Bone marrow (tissue), 2 donors: Measurements from ENCODE around the gene CCN5.
"Not testable (repeated sequence)": the region's sequence is repeated elsewhere in the genome, so short reads cannot be mapped to it uniquely, and the experiment has no call there.

Experiments
- DNase-seq, 2 donors: peaks; one replicate each; lab custom pipeline; 2025; lab: John Stamatoyannopoulos, UW

Gene CCN5

DNA sequence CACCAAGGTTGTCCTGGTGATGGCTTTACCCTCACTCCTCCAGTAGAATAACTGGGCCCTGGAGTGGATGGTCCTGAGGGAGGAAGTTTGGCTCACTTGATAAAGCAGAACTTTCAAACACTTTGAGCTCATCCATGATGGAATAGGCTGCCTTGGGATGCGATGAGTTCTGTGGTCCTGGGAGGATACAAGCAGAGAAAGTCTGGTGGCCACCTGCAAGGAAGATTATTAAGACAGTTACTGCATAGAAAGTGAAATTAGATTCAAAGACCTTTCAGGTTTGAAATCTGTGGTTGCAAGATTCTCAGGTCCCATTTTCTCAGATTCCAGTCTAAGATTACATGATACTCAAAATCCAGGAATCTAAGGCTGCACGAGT, 19.9 kb upstream of the CCN5 start:
- DNase-seq: no peak

DNA sequence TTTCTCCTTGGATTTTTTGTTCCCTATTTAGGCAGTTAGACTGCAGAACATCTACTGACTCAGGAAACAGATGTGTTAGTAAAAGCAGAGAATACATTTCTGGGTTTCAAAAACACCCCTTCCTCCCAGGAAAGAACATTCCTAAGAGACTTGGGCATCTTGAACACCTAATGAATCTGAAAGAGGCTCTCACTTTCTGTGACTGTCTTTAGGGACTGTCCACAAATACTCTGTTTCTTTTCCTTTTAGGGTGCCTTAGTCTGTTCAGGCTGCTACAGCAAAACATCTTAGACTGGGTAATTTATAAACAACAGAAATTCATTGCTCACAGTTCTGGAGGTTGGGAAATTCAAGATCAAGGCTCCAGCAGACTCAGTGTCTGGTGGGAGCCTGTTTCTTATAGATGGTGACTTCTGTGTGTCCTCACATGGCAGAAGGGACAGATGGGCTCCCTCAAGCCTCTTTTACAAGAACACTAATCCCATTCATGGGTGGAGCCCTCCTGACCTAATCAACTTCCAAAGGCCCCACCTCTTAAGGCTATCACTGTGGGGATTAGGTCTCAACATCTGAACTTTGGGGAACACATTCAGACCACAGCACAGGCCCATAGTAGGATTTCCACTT, 19.4 kb upstream of the CCN5 start:
- no peak for DNase-seq

DNA sequence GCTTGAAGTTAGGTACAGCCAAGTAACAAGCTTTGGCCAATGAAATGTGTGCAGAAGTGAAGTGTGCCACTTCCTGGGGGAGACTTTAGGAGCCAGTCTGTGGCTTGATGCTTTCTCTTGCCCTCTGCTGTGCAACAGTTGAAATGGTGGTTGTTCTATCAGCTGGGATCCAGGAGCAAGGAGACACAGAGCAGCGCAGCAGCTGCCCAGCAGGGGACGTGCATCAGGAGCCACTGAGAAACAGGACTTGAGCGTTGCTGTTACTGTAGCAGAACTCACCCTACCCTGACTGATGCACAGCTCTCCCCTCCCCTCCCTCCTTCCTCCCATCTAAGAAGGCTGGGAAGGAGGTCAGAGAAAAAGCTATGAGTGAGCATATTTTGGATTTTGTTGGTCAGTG, 18.9 kb upstream of the CCN5 start:
- DNase-seq: no peak

DNA sequence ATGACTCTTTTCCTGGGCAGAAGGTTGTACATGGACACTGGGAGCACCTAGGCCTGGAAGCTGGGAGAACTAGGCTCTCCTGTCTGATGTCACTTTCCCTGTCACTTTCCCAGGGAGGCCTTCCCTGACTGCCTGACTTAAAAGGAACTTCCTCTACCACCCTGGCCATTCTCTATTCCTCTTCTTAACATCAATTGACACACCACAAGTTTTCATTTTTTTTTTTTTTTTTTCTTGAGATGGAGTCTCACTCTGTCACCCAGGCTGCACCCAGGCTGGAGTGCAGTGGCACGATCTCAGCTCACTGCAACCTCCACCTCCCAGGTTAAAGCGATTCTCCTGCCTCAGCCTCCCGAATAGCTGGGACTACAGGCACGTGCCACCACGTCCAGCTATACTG, 18.1 kb upstream of the CCN5 start:
- DNase-seq: not testable (repeated sequence)

DNA sequence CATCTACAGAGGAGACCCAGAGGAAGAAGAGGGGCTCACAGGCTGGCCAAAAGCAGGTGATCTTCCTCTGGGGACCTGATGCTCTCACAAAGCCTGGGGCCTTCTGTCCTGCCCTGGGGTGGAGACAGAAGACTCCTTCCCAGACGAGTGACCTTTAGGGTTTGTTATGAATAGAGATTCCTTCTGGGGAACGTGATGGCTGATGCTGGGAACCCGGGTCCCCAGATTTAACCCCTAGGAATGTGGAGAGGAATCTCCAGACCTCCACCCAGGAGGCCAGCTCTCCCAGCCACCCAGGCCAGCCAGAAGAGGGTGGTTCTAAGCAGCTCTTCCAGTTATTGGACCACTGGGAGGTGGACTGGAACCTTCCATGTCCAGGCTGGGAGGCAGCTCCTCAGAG, 16.8 kb upstream of the CCN5 start:
- no peak for DNase-seq

DNA sequence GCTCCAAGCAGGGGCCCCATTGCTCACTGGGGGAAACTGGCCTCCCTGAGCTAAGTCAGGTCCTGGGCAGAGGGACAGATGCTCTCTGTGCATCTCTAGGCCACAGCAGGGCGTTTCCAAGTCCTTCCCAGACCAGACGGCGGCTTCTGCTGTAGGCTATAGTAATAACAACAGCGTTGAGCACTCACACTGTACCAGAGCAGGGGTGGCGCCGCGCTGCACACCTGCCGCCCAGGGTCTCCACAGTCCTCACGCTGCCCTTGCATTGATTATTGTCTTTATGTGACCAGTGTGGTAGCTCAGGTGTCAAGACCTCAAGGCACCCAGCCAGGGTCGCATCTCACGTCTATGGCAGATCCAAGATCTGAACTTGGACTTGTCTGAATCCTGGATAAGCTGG, 14.9 kb upstream of the CCN5 start:
- no peak for DNase-seq

DNA sequence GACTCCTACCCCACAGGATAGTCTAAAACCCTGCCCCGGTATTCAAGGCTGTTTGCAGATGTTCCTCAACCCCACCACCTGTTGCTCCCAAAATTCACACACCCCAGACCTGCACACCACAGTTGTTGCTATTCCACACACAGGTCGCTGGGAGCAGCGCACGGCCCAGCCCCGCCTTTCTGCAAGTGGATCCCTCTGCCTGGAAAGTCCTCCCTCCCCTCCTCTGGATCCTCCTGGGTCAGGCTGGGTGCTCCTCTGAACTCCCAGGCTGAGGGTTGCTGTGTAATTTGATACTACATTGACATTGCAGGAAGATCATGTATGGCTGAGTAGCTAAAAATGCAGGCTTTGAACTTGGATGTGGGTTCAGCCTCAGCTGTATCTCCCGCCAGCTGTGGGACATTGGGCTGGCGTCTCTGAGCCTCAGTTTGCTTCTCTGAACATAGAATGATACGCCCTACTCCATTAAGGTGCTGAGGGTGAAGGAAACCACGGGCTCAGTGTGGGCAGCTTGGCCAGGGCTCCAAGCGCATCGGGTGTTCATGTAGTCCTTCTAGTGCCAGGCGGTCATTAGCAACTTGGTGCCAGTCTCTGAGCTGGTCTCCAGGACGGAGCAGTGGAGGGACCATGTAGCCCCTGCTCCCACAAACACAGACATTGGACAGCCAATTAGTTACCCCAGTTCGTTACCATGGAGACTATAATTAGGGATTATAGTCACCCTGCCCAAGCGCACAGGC, 13.9 kb upstream of the CCN5 start:
- DNase-seq: no peak

DNA sequence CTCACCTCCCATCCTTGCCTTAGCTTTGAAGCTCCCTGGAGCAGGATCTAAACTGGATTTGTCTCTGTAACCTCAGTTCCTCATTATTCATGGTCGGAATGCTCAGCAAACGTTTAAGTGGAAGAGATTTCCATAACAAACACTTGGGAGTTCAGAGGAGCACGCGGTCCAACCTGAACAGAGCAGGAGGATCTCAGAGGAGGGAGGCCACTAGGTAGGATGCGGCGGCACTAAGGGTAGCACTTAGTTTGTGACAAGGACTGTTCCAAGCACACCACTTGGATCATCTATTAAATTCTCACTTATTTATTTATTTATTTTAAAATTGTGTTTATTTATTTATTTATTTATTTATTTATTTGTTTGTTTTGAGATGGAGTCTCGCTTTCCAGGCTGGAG, 13.3 kb upstream of the CCN5 start:
- DNase-seq: no peak

DNA sequence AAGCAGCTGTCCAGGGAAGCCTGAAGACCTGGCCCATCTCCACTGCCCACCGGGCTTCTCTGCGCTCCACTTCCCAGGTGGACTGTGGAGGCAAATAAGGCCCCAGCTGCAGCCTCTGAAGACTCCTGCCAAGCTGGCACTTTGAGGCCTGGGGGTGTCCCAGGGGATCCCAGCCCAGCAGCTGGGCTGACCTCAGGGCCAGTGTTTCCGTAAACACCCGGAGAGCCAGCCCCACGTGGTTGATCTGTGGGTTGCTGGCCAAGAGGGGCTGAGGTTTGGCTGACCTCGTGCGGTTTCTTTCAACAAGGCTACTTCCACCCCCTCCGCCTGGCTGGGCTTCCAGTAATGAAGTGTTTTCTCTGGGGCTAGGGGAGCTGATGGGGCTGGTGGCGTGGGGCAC, 12.4 kb upstream of the CCN5 start:
- no peak for DNase-seq

DNA sequence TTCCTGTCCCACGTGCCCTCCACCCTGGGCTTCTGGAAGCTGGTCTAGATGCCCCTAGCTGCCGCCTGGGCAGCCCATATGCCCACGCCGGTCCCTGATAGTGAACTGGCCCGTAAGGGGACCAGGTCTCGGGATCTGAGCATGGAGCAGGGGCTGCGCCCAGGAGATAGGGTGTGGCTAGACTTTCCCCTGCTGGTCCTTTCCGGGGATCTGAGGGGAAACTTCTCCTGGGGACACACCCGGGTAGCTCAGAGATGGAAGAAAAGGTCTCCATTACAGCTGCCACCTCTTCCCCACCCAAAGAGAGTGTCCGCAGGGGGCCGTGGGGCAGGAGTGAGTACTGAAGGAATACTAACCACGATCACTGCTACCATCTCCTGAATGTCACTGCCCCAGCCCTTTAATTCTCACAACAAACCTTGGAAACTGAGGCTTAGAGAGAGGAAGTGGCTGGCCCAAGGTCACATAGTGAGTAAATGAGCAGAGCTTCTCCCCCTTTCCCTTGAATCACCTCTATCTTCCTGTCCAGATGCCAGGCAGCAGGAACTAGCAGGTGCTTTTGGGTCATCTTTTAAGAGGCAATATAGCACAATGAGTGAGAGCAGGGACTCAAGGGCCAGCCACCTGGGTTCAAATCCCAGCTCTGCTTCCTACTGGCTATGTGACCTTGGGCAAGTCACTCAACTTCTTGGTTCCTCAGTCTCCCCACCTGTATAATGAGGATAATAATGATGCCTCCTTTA, 11.8 kb upstream of the CCN5 start:
- no peak for DNase-seq

DNA sequence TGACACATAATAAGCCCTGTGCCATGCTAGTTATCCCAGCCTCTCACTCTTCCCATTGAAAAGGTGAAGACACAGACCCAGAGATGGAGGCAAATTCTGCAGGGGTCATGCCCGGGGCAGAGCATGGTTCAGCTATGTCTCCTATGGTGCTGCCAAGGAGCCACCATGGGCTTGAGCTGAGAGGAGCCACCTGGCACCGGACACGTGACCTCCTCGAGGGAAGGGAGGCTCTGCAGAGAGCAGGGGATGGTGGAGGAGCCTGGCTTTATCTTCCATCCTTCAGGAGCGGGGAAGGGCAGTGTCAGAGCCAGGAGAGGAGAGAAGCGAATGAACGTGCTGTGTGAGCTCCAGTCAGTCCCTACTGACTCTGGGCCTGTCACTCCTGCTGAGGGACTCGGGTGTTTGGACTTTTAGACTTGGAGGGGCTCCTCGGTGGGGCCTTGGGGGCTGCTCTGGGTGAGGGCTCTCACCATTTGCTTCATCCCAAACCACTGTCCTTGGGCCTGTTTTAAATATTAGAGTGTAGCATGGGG, 11.1 kb upstream of the CCN5 start:
- DNase-seq: no peak

DNA sequence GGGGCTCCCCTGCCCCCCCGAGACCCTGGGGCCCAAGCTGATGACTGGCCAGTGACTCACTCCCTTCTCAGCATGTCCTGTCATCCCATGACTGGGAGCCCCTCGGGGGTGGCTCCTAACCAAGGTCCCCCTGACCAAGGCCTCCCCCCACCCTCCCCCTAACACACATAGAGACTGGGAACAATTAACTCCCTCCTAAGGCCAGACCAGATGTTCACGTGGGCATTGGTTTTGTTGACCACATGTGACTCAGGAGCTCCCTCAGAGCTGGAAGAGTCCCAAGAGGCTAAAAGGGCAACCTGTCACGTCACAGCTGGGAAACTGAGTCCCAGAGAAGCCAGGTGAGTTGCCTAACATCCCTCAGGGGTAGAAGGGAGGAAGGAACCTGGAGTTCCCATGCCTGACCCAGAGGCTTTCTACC, 10.6 kb upstream of the CCN5 start:
- DNase-seq: no peak

DNA sequence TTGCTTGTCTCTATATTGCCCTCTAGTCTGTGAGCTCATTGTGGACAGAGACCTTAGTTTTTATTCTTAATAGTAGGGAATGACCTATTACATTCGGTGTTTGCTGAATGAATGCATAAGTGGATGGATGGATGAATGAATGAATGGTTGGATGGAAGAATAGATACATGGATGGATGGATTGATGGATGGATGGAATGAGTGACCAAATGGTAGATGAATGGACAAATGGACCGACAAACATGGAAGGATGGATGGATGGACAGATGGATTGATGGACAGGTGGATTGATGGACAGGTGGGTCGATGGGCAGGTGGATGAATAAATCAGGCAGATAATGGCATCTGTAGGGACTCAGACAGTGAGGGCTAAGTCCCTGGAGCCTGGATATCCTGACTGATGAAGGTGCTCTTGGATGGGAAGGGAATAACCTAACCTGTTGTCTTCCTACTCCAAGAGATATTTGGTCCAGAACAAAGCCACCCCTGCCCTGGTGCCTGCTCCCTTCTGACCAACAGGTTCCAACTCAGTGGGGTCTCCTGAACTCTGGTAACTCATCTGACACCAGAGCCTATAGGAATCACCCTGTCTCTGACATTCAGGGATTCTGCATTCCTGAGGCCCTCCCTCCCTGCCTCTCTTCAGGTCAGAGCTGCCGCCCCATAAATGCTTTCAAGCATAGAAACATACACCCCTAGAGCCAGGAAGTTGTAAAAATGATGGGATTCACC, 9.6 kb upstream of the CCN5 start:
- DNase-seq: no peak

DNA sequence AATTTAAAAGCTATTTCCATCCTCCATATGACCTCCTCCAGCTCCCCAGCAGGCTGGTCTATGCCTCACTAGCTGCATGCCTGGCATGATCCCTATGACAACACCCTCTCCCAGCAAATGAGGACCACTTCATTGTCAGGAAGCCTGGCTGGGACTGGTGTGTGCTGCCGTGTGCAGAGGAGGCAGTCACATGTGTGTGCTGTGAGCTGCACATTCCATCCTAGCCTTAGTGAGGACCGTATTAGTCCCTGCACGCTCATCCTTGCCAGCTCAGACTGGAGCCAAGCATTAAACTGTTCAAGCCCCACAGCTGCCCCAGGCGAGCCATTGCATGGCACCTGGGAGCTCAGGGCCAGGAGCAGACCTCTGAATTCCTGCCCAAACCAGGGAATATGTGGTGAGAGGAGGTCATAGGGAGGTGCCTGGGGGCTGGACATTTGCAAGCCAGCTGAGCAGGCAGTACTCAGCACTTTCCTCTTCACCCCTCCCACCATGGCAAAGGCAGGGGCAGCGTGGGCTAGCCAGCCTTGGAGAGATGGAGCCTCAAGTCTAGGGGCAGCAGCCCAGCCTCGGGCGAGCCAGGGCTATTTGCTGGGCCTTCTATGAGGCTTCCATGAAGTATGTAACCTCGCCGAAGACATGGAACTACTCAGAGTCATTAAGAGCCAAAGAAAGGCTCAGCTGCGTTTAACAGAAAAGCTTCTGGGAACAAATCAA, 8.7 kb upstream of the CCN5 start:
- DNase-seq: no peak

DNA sequence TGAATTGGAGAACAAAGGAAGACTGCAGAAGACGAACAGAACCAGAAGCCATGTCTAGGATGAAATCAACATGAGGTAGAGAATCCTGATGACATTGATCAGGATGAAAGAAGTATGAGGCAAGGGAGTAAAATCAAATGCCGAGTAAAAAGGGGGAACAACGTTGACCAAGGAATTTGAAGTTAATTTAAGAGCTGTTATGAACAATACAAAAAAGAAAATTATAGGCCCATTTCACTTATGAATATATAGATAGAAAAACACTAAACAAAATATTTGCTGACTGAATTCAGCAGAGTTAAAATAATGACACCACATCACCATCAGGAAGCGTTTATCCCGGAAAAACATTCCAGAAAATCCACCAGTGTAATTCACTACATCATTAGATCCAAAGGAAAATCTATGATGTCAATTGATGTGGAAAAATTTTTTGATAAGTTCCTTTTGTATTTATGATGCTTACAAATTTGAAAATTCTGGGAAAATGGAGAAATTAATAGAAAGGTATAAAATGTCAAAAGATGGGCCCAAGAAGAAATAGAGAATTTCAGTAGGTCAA, 8.1 kb upstream of the CCN5 start:
- DNase-seq: no peak

DNA sequence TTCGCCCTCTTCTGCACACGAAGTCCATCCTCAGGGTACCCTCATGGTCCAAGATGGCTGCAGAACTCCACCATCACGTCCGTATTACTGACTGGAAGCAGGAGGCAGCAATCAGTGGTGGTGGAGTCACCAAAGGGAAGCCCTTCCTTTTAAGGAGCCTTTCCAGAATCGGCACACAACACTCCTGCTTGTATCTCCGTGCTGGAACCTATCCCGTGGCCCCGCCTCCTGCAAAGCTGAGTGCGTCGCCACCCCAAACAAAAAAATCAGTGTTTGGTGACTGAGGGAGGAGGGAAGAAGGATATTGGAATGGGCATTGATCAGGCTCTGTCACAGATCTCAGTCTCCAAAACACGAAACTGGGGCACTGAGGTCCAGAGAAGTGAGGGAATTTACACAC, 5.8 kb upstream of the CCN5 start:
- no peak for DNase-seq

DNA sequence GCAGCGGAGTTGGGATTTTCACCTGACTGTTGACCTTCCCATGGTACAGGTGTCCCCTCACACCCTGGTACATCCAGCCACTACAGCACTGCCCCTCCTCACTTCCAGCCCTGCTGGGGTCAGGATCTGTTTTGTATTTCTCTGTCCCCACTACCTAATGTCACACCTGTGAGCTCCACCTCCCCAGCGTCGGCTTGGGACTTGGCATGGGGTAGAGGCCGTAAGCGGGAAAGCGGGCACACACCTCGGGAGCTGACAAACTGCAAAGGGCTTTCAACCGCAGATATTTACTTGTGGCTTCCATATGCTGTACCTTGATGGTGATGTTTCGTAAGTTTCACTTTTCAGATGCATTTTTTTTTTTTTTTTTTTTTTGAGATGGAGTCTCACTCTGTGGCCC, 5.4 kb upstream of the CCN5 start:
- no peak for DNase-seq

DNA sequence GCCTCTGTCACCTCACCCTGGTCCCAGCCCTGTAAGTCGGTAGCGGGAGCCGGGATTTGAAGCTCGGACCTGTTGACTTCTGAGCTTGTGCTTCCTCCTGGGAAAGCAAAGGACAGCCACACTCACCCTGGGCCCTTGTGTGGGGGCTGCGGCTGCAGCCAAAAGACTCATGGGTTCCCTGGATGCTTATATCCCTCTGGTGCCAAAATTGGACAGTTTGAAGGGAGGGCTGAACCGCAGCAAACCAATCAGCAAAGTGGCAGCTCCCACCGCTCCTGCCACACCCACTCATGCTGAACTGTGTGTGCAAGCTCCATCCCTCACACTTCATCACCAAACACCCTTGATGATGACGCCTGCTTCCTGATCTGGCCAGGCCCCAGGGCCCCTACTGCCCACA, 3.9 kb upstream of the CCN5 start:
- no peak for DNase-seq

DNA sequence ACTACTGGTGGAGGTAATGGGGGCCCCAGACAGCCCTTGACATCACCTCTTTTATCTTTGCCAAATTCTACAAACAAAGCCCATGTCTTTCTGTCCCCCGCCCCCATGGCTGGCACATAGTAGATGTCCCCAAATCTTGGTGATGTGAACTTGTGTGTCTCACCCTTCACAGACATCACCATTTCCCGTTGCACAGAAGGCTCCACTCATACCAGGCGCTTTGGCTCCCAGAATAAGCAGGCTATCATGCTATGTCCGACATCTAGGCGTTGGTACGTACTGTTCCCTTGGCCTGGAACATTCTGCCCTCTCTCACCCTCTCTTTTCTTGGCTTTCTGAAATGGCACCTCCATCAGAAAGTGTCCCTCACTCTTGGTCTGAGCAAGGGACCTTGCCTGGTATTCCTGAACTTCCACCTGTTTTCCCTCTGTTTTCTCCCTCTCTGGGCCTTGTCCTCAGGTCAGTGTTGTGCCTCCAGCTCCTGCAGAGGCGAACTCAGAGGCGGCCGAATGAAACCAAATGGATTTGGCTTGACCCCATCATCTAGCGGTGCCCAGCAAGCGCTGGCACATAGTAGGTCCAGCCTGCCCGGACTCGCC, 968 bp upstream of the CCN5 start:
- DNase-seq: no peak

DNA sequence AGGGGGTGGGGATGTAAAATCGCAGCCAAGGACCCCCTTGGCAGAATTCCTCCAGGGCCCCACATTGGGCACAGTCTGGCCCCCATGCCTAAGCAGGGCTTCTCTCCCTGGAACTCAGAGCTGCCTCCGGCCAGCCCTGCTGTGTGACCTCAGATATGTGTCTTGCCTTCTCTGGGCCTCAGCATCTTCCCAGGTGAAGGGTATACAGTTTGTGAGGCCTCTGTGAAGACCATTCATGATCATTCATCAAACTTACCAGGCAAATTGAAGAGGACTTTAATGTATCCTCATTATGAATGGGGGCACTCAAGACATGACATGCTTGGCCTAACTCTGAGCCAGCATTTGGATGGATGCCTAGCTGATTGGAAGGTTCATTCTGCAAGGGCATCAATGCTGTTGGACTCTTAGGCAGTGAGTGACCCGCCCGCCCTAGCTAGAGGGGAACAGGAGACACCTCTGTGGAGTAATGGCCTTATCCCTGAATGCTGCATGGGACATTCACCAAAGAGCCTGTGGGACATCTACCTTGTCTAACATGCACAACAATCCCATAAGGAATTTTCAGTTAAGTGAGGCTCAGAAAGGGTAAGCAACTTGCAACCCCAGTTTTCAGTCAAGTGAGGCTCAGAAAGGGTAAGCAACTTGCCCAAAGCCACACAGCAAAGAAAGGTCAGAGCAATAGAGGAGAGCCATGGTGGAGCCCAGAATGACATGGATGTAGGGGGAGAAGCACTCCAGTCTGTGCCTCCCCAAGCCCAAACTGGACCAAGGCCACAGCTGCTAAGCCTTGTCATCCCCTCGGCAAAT, 535 bp downstream of the CCN5 start:
- no peak for DNase-seq
